COLO829 (cell line): ENCODE measurements around the gene GRK2.

Experiments used
- DNase-seq: peaks from one replicate; pipeline ENCODE4 v3.0.0; 2012; ENCODE audit warnings: low spot score

GRK2 gene

DNA sequence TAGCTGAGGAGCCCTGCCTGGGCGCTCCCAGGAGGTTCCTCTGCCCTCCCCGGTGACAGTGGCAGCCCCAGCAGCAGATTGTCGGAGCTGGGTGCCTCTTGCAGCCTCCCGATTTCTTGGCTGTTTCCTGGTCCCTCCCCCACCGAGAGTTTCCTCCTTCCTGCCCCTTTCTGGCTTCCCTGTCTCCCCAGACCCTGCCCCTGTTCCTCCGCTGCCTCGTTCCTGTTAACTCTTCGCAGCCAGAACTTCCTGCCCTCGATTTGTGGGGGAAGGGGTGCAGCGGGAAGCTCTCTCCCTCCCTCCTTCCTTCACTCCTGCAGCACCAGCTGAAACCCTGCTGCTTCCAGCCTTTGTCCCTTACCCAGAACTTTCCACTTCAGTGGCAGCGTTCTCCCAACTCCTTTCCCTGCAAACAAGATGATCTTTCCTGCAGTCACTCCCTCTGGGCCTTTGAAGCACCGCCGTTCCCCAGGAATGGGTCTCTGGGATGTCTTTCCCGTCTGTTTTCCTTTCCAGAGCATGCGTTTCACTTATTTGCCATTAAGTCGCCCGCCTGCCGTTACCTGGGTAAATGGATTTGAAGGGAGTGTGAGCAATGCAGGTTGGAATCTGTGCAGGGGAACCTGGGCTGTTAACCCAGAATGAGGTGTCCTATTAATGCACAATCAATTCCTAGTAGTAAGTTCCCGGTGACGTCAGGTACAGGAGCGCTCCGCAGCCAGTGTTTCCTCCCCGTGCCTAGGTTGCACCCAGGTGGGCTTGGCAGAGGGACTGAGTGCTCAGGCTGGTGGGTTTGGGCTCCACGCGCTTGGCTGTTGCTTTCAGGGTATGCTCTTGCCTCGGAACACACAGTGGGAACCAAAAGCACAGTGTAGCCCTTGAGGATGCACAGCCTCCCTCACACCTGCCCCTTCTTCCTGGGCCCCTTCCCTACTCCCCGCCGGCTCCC, 4.3 kb downstream of the GRK2 start:
- DNase-seq: no peak

DNA sequence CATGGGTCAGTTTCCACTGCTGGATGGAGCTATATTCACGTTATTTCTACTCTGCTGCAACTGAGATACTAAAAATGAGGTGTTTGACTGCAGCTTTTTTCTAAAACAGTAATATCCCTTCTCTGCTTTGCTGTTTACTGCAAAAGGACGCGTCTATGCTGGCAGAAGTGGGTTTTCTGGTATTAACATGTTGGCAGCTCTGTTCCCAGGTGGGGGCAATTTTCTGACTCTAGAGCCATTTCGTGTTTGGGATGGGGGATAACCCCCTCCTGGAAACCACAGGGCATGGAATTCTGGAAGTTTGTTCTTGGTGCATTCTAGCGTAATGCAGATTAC, 4.9 kb downstream of the GRK2 start:
- no peak for DNase-seq

DNA sequence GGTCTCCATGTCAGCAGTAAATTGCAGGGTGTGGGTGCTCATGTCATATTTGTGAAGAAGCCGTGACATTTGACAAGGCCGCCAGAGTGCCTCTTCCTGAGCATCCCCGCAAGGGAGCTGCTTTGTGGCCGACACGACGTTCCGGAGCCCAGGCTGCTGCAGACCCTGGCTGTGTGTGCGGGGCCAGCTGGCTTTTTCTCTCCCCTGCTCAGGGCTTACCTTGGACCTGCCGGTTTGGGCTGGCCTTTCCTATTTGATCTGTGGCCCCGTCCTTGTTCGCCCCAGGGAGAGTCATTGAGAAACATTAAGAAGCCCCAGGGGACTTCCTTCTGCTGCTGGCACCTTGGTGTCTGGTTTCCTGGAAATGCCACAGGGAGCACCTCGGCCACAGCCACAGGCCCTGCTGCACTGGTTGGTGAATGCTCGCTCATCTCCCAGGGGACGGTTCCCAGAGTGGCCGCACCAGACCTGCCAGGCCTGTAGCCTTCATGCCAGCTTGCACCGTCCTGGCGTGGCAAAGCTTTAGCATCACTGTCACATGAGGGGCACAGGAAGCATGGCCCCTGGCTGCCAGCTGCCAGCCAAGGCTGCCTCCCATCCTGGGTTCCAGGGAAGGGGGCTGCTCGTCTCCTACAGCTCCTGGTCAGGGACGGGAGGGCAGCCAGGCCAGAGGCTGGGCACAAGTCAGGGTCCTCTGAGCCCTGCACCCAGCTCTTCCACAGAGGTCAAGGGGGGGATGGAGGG, 5.4 kb downstream of the GRK2 start:
- no peak for DNase-seq

DNA sequence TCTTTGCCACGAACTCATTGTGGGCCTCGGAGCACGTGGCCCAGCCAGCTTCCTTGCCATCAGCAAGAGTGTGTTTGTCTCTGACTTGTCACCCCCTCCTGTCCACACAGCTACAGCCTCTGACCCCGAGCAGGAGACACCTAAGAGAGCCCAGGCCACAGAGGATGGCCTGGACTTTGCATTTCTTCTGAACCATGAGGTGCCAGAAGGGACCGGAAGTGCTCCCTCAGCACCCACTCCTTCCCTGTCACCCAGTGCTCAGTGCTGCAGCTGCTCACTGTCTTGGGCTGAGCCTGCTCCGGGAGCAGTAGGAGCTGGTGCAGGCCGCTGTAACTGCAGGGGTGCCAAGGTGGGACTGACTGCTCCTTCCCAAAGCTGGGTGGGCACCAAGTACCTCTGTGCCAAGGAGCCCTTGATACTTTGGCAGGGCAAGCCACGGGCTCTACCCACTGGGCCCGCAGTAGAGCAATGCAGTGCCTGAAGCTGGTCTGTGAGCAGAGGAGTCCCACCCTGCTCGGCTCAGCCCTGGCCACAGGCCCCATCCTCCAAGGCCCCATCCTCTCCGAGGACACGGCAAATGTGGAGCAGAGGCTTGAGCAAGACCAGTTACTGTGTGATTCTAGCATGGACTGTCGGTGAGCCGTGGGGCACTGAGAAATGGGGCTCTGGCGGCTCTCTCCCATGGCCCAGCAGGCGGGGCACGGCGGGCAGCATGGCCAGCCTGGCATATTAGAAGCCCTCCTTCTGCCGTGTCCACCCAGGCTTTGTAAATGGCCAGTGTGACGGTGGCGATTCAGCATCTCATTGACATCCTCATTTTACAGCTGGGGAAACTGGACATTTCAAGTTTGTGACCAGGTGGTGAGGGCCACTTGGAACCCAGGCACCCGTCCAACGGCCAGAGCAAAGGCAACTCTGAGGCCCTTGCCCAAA, 6.3 kb downstream of the GRK2 start:
- no peak for DNase-seq

DNA sequence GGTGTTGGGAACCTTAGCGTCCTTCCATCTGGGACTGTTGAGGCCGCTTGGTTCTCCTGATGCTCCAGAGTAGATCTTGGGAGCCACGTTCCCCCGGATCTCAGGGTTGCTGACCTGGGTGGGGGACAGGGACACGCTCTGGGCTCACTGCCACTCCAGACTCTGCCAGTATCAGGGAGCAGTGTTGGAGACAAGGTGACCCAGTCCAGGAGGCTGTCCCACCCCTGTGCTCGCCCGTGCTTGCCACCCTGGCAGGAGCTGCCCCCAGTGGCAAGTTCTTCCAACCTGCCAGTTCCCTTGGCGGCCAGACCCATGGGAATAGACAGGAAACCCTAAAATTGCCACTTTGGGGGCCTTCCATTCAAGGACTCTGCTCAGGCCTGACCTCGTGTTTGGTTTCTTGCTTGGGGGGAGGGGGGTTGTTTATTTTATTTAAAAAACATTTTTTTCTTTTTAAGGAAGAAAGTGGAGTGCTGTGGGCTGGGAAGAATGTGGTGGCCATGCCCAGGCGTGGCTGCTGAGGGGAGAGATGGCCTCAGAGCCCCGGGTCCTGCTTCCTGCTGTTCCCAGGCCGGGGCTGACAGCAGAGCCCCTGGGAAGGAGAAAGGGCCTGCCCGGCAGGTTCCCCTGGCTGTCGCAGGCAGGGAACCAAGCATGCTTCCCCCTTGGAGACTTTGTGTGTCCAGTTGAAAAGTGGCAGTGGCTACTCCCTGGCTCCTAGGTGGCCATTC, 7.2 kb downstream of the GRK2 start:
- no peak for DNase-seq

DNA sequence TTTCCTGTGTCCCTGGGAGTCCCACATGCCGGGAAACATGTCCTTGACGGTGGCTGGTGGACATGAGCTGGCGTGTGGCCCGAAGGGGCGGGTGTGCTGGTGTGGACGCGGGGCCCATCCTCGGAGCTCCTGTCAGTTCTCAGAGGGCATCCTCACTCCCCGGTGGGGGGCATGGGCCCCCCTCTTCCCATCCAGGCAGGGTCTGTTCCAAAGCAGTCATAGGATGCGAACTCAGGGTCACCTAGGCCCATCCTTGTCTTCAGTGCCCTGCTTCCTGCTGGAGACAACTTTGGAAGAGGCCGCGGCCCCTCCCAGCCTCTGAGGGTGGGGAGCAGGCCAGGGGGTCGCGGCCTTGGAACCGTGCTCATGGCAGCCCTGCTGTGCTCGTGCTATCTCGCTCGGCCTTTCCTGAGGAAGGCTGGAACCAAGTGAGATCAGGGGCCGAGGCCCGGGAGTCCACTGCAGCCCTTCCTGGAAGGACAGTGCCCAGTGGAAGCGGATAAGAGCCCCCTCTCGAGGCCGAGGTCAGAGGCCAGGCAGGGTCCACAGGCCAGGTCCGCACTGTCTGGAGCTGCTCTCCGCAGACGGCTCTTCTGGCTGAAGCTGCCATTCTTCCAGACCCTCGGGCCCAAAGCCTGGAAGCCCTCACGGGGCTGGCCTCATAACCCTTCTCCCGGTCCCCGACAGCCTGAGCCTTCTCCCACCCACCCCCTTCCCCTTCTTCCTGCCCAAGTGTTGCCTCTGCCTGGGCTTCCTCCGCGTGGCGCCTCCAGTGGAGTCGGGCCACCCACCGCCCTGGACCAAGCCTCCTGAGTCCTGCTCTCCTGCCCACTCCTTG, 8.7 kb downstream of the GRK2 start:
- no peak for DNase-seq

DNA sequence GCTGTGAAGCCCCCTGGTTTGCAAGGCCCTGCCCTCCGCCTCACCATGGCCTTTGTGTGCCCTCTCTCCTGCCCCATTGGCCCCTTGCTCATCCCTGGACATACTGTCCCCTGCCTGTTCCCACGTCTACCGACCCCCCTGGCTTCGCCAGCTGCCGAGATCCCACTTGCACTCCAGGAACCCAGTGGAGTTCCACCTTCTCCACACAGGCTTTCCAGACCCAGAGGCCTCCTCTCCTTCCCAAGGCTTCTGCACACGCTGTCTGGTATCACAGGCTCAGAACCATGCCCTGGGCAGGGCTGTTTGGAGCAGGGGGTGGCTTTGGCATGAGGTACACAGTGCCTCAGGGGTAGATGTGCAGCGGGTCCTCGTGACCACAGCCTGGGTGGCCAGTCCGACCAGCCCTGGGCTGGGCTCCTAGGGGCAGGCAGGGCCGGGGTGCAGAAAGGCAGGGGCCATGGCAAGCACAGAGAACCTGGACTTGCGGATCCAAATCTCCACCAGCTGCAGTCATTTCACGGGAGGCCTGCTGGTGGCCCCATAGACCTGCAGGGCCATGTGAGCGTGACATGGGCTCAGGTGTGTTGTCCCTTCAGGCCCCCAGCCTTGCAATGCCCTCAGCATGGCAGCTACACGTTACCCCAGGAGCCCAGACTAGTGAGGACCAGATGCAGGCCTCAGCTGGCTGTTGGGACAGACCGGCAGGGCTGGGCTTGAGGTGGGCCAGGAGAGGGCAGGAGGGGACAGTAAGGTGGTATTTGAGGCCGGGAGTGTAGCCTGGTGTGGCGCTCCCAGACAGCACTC, 9.5 kb downstream of the GRK2 start:
- DNase-seq: no peak

DNA sequence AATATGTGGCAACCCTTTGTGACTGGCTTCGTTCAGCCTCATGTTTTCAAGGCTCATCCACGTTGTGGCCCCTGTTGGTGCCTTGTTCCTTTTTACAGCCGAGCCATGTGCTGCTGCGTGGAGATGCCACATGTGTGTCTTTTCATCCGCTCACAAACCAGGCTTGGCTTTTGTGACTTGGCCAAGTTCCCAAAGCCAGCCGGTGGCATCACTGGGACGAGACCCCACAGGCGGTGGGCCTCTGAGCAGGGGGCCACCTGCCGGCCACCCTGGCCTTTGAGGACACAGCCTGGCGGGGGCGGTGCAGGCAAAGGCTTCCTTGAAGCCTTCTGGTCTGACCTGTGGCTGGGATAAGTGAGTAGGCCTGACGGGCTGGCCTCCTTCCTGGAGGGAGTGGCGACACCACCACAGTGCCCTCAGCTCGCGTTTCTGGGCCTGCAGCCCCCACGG, 10.5 kb downstream of the GRK2 start:
- no peak for DNase-seq

DNA sequence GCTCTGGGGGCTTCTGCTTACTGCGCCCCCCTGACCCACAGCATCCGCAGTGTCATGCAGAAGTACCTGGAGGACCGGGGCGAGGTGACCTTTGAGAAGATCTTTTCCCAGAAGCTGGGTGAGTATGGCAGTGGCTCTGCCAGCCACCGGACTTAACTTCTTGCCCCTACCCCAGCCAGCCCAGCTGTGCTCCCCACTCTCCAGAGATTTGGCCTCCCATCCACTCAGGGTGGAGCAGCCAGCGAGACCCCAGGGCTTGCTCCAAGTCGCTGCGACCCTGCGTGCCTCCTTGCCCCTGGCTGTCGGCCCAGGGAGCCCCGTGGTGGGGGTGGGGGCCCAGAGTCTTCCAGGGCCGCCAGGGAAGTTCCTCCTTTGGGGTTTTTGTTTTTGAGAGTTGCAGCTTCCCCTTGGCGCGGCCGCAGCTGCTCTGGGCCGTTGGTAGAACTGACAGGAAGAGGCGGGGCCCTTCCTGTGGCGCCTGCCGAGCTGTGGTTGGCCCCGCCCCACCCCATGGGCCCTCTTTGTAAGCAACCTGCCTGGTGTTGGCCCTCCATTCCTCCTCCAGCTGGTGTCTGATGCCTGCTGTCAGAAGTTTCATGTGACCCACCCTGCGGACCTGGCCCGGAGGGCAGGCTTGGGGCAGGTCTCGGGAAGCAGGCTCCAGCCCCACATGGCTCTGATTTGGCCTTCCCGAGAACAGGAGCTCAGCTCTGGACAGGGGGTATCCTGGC, 11.1 kb downstream of the GRK2 start:
- DNase-seq: peak; percentile 50

DNA sequence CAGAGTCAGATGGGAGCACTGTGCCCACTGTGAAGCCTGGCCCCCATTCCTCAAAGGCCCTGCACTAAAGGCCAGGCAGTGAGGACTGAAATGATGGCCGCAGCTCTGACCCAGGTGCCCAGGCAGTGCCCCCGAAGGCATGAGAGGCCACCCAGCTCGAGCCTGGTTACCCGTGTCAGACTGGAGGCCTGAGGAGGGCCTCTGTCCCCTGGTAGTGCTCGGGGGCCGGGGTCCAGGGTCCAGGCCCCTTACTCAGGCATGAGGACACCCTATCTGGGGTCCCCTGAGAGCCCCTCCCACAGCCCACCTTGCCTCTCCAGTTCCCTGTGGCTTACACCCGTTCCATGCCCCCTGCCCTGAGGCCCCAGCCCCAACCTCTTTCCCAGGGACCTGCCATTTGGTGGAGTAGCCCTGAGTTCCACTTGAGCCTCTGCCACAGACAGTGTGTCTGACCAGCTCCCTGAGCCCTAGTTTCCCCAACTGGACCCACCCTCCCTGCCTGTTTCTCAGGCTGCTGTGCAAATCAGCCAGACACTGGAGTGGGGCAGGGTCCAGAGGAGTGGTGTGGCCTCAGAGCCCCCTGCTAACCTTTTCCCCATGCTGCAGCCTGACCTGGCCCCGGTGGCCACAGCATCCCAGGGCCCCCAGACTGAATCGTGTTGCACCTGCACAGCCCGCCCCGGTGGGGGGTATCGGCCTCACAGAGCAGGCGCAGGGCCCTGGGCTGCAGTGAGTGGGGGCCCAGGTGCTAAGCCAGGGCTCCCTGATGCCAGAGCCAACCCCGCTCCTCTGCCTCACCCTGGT, 12.1 kb downstream of the GRK2 start:
- no peak for DNase-seq

DNA sequence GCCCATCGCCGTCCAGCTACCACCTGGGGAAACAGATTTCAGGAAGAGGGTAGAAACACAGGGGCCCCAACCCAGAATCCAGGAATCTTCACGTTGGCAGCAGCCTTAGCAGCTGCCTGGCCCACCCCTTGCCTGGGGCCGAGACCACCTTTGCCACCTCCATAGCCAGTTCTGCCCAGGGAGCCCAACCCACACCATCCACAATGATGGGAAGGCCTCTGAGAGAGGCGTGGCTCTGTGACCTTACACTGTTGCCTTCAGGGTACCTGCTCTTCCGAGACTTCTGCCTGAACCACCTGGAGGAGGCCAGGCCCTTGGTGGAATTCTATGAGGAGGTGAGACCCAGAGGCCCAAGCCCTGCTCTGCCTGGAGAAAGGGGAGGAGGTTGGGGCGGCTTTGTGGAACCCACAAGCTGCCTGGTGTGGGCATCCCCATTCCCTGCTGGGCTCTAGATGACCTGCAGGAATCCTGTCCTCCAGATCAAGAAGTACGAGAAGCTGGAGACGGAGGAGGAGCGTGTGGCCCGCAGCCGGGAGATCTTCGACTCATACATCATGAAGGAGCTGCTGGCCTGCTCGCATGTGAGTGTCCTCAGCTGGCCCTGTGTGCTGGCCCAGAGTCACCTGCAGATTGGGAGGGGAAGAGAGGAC, 12.8 kb downstream of the GRK2 start:
- no peak for DNase-seq

DNA sequence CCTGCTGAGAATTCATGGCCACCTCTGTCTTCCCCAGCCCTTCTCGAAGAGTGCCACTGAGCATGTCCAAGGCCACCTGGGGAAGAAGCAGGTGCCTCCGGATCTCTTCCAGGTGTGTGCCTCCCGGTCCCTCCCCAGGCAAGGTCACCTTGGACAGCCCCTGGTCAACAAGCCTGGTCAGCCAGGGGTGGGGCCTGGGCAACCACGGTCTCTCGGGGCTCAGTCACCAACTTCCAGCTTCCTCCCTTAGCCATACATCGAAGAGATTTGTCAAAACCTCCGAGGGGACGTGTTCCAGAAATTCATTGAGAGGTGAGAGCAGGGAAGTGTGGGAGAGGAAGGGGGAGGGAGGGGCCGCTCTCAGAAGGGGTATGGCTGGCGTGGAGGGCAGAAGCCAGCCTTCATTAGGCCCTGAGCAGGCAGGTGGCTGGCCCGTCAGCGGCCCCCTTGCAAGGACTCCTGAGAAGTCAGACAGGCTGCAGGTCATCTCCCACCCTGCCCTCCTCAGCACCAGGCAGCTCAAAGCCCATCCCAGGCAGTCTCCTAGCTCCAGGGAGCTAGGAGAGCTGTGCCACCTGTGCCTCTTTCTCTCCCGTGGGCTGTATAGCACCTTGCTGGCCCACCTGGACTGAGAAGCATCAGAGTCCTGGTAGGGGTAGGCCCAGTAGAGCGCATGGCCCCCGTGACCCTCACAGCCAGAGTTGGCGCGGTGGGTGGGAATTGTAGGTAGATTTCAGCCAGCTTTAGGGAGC, 13.5 kb downstream of the GRK2 start:
- no peak for DNase-seq

DNA sequence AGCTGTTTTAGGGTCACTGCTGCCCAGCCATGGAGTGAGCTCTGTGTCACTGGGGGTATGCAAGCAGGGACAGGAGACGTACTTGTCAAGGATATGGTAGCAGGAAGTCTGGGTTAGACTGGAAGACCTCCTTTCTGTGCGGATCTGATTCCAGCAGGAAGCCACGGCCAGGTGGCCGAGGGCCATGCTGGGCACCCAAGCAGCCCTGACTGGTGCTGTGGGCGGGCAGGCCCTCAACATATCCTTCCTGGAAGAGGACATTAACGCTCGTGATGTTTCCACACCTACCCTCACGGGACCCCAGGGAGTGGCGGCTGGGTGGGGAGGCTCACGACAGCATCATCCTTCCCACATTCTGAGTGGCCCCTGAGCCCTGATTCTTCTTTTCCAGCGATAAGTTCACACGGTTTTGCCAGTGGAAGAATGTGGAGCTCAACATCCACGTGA, 14.1 kb downstream of the GRK2 start:
- no peak for DNase-seq

DNA sequence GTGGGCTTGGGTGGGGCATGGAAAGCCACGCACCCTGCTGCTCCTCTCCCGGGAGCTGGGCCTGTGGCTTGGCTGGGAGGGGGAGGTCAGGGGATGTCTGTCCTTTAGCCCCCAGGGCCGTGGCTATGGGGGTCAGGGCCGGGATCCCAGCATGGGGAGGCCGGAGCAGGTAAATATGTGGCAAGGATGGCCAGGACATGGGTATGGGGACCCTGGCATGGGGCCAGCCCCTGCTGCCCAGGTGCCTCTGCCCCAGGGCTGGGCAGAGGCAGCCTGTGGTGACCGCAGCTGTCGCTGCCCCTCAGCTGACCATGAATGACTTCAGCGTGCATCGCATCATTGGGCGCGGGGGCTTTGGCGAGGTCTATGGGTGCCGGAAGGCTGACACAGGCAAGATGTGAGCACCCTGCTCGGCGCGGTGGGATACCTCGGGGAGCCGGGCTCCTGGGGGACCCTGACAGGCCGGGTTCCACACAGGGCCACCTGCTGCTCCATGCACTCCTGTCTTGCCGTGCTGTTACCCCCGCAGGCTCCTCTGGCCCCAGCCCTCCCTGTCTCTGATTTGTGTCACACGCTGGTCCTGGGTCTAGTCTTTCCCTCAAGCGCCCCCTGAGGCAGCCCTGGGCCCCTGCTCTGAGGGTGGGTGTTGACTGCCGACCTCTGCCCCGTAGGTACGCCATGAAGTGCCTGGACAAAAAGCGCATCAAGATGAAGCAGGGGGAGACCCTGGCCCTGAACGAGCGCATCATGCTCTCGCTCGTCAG, 14.7 kb downstream of the GRK2 start:
- no peak for DNase-seq

DNA sequence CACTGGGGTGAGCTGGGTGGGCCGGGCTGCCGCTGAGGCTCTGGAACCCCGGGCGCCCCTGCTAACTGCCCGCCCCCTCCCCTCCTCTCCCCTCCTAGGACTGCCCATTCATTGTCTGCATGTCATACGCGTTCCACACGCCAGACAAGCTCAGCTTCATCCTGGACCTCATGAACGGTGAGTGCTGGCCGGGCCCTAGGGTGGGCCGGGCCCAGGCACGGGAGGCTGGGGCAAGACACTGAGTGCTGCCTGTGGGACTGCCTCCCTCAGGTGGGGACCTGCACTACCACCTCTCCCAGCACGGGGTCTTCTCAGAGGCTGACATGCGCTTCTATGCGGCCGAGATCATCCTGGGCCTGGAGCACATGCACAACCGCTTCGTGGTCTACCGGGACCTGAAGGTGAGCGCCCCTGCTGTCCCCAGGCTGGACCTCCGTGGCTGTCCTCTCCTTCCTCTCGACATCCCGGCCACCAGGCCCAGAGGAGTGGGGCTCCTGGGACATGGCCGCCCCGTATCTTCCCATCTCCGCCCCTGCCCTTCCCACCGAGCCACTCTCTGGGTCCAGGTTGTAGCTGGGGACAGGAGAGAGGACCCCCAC, 15.4 kb downstream of the GRK2 start:
- no peak for DNase-seq
